TTC549 (cell line): Measurements from ENCODE around the gene TET2.

ENCODE experiments used
- FAIRE-seq: peaks from 2 replicates; lab custom pipeline; 2012; peaks lifted over from hg19 to GRCh38; lab: Jason Lieb, UNC

TET2 gene

DNA sequence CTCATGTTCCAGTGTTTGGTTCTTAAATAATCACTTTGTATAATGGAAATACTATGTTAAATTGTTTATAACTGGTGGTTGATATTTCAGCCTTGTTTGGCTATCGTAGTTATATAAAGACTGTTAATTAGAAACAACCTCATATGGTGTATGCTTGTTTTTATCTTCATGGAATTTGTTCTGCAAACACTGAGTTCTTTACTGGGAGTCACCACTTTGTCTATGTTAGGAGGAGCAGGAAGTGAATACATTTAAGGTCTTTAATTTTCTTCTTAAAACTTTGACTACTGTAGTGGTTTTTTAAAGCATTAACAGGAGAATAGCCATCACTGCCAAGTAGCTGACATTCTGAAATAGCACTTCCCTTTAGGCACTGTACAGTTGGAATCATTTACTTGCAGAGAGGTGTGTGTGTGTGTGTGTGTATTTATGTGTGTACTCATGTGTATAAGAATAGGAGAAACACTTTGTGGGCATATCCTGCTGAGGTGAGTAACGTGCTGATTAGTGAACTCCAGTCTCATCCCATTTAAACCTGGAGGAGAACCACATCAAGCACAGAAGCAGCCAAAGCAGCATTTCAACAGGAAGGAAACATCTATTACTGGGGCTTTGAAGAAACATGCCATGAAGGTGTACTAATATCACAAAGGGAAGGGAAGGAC lies 37.8 kb downstream of the TET2 start:
- FAIRE-seq, result no peak

DNA sequence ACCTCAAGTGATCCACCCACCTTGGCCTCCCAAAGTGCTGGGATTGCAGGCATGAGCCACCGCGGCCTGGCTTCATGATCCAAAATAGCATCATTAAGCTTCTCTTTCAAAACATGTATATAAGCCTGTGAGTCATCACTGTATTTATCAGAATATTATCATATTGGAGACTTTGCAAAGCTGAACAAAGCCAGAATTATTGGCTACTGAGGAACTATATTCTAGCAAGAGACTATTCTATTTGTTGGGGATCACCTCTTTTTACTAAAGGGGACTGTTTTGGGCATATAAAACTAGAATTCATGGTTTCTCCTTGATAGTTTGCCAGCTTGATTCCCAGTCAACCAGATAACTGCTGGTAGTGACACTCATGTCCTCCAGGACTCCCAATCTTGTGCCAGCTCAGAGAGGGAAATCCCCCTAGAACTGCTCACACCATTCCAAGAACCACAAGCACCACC lies 40.1 kb downstream of the TET2 start:
- FAIRE-seq, result no peak

DNA sequence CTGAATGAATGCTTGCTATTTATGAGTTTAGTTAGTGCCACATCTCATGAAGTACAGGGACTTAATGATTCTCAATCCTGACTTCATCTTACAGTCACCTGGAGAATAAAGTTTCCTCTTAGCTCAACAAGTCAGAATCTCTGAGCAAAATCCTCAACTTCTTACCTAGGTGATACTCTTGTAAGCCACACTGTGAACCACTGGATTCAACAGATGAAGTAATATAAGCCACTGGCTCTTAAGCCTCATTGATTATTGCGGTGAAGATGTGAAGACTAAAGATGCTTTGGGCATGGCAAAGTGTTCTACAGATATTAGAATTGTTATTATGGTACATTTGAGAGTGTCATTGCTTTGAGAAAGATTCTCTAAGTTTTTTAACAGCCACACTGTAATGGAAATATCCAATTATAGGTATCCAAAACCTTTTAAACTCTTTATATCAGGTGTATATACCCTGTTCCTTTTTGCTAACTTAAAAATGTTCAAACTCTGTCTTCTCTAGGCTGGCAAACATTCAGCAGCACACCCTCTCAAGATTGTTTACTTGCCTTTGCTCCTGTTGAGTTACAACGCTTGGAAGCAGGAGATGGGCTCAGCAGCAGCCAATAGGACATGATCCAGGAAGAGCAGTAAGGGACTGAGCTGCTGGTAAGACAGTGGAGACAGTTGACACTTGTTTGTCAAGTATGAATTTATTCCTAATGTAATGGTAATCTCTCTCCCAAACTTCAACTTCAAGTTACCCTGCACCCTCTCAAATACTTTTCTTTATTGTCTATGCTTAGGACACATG lies 43.4 kb downstream of the TET2 start:
- FAIRE-seq, result no peak

DNA sequence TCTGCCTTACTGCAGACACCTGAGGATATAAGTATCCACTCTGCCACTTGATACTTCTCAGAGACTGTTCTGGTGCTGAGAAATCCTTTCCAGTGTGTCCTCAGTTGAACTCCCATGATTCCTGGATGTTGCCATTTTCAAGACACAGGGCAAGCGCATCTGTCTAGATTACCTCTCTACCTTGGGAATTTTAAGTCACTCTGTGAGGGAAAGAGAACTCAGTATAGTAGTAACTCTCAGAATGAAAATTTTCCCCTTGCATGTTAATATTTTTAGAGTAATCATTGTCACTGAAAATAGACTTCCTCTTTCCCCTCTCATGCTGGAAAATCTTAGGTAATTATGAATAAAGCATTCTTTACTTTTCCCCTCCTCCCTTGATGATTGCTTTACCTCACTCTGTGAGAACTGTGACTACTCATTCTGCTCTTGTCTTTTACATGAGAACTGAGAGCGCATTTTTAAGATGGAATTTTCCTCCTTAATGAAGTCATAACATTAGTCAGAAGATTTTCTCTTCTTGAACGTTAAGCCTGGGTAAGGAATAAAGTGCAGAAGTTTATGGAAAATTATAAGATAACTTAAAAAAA lies 45.0 kb downstream of the TET2 start:
- FAIRE-seq, result no peak

DNA sequence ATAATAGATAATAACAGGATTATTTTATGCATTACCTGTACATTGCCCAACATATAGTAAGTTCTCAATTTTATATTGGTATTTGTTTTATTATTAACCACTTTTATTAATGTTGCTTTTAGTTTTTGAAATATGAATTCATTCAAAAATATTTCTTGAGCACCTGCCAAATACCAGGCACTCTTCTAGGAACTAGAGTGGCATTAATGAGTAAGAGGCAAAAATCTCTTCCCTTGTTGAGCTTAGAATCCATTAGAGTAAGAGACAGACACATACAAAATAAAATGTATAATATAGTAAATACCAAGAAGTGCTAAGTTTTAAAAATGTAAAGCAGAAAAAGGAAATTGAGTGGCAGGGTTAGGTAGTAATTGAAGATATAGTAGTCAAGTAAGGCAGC lies 45.8 kb downstream of the TET2 start:
- no peak for FAIRE-seq

DNA sequence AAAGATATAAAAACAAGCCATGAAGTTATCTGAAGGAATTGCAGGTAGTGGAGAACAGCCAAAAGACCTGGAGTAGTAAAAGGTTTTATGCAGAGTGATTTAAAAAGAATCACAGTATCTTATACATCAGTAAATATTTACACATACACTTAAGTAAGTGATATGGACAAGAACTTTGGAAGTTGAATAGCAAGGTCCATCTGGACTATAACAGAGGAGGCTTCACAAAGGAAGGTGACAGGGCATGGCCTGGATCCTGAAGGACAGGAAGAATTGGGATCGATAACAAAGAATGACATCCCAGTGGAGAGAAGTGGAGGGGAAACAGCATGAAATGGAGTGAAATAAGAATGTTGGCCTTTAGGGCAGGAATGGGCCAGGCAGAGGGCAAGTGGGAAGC lies 46.2 kb downstream of the TET2 start:
- FAIRE-seq, result no peak

DNA sequence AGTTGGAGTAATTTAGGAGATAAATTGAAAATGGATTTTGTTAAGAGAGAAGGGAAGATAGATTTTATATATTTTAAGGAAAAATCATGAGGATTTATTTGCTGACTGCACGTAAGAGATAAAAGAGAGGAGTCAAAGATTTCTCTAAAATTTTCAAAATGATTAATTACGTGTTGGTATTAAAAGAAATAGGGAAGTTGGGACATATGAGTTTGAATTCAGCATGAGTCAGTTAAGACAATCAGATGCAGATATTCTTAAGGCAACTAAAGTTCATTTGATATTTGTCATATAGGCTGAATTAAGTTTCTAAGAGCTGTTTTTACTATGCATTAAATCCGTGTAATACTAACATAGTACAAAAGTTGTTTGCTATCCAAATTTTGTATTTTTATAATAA lies 46.9 kb downstream of the TET2 start:
- no peak for FAIRE-seq

DNA sequence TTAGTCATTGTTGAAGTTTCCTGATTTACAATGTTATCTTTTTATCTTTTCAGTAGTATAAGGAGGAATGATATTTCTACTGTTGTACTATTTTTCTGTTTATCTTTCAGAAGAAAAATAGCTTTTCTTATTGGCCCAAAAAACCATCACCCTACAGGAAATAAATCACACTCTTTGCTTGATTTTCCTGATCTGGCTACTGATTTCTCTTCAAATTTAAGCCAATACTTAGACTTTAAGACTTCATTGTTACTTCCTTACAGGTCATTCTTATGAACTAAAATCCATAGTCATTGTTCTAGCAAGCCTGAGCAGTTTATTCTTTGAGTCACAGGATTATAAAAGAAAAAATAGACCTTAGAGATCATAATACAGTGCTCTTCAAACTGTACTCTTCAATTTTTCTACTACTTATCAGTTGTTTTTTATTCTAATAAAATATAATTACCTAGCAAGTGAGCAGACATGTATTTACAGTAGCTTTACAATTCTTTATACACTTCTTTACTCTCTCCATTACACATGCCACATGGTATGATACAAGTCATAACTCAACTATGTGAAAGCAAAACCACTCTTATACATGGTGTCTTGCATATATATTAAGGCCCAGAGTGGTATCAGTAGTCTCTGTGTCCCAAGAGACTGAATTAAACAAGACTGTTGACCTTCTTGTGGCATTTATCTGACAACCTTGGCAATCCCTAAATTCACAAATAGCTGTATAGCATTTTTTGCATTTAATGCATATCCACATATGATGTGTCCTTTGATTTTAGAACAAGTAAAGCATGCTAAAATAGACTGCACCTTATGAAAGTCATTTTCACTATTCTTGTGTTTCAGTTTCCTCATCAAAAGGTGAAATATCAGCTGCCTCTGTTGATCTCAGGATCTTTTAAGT lies 47.9 kb downstream of the TET2 start:
- FAIRE-seq, result no peak

DNA sequence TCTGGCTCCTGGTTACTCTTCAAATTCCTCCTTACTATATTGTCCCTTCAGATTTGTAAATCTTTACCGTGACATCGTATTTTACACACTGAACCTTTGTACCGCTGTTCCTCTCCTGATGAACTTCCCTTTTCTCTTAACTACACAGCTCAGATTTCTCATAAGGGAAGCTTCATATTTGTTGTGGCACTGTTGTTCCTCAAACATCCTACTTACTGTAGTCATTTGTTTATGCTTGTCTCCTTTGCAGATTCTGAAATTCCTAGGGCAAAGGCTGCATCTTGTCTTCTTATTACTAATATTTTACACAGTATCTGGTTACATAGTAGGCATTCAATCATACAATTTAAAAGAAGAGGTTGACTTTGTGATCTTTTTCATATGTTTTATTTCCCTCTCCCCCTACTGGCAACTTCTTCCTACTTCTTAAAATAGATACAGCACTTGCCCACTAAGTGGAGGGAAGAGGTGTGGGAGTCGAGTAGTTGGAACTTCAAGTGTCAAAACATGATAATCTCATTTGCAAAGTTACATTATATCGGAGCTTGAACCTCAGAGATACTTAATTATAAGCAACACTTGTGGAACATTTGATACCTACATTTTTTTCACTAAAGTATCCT lies 50.0 kb downstream of the TET2 start:
- no peak for FAIRE-seq

DNA sequence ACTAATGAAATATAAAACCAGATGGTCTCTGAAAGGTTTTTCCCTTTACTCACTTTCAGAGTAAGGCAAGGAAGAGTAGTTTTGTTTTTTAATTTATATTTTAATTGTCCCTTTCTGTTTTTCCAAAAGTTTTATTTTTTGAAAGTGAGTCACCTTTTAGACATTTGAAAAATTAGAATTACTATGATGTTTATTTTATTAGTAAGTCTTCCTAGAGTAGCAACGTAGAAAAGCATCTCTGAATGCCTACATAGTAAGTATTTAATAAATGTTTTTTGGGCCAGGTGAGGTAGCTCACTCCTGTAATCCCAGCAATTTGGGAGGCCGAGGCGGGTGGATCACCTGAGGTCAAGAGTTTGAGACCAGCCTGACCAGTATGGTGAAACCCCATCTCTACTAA lies 51.1 kb downstream of the TET2 start:
- FAIRE-seq, result no peak

DNA sequence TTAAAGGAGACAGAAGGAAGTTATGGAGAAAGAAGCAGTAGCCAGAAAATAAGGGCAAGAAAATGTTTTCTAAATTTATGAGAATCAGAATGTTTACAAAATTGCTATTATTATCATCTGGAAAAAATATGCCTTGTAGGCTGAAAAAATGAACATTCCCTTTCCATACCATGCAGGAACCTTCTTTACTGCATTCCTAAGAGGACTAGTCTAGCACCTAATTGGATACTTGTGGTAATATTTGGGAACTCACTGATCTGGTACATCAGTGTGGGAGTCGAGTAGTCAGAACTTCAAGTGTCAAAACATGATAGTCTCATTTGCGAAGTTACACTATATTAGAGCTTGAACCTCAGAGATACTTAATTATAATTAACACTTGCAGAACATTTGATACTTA lies 51.9 kb downstream of the TET2 start:
- no peak for FAIRE-seq

DNA sequence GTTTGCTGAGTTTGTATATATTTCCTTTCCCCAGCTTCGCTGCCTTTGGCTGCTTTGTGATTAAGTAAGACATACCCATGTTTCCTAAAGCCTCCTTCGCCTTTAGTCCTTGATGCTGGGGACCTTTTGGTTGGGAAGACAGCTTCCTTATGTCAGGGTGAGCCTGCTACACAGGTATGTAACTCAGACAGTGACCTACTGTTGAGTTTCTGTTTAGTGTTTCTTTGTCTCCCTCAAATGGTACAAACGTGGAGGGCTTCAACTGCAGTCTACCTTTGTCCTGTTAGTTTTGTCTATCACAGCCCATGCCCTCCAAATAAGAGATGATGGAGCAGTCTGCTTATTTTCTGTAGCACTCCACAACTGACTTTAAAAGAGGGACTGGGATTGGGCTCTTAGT lies 59.5 kb downstream of the TET2 start:
- FAIRE-seq, result no peak

DNA sequence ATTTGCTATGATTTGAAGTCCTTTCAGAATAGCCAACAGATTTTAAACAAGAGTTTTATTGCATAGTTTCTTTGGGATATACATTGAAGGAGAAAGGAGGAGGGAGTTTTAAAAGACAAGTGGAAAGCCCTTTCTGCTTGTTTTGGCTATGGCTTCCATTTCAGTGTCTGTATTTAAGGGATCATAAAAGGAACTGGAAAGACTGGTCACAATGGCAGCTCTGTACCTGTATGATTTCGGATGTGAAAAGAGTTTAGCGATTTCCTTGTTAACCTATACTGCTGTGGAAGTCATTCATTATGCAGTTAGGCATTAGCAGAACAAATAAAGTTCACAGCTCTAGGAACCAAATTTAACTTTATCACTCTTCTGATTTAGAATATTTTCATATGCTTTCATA lies 60.7 kb downstream of the TET2 start:
- FAIRE-seq, result no peak

DNA sequence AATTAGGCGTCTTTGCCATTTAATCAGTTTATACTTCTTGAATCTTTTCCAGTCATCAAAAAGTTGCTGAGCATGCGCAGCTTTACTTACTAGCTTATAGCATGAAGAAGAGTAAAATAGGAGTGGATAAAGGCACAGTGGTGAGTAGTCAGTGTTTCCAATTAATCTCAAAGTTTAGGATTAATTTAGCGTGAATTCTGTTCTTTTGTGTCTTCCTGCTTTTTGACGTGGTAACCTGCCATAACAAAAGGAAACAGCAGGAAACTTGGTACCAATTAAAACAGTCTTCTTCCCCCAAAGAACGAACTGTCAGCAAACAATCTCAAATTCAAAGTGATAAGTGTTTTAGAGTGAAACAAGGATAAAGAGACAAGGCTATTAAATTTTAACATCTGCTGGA lies 61.9 kb downstream of the TET2 start:
- no peak for FAIRE-seq

DNA sequence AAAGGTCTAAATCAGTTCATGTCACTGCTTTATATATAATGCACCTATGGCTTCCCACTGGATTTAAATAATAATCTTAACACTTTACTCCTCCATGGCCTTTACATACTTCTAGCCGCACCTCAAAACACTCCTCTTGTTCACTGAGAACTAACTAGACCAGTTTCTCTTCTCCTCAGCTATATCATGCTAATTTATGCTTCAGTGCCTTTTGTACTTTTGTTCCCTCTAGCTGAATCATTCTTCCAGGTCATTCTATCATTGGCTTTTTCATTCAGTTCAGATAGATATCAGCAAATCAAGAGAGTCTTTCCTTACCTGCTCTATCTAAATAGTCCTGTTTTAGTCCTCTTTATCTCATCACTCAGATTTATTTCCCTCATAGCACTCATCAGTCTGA lies 64.2 kb downstream of the TET2 start:
- no peak for FAIRE-seq

DNA sequence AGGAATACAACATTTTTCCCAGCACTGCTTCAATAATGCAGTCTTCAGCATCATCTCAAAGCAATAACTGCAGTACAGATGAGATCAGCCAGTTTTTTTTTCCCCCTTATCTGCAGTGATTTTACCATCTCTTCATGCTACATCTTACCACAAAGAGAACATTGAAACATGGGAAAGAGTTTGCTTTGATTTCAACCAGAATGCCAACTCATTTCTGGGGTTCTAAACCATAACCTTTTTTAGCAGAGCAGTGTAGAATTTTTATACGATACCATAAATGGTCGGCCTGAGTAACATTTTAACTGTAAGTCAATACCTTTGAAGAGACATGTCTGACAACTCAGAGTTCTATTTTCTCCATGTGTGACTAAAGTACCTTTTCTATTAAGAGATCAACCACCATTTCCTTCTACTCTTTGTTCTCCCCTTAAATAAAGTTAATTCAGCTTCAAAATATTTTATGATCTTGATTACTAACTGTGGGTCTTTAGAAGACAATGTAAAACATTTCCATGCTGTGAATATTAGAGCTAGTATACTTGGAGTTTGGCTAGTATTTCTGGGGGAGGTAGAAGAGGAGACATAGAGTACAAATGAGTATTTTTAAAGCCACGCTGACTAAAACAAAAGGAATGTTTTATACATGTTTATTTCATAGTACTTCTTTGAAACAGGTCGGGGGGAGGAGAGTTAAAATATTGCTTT lies 69.1 kb downstream of the TET2 start:
- no peak for FAIRE-seq

DNA sequence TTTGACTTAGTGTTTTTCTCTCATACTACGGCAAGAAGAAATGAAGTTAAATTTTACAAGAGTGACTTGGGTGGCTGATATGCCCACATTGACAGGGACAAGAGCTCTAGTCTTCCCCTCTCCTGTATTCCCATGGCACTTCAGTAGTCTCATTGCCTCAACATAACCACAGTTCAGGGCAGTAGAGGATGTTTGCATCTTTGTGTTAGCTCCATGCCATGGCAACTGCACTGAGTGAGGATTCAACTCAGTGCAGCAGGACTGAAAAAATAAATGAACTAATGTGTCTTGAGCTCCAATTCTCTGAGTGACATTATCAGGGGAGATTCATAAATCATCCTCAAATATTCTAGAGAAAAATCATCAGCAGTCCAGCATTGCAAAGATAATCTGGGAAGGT lies 78.8 kb downstream of the TET2 start:
- no peak for FAIRE-seq

DNA sequence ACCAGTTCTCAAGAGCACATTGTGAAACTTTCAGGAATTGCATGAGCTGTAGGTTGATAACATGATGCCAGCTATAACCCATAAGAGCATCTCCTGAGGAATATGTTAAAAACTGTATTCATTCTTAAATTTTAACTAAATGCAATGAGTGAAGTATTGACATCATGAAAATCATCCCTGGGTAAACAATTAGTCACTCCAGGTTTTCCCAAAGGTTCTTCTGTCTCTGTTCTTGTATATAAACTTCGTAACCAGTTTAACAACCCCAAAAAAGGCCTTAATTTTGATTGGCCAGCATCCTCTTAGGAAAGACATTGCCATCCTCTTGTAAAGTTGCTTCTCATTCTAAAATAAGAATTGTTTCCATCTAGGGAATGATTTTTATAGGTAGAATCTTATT lies 80.4 kb downstream of the TET2 start:
- FAIRE-seq, result no peak

DNA sequence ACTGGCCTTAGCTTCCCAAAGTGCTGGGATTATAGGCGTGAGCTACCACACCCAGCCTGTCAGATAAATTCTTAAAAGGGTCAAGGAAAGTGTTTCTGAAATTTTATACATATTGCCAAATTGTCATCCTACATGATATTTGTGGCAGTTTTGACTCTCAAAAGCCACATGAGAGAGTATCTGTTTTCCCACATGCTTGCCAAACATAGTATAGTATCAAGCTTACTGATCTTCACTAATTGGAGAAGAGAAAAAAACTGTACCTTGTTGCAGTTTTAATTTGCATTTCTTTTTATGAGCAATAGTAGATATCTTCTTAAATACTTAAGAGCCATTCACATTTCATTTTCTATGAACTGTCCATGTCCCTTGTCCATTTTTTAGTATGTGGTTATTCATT lies 83.6 kb downstream of the TET2 start:
- no peak for FAIRE-seq

DNA sequence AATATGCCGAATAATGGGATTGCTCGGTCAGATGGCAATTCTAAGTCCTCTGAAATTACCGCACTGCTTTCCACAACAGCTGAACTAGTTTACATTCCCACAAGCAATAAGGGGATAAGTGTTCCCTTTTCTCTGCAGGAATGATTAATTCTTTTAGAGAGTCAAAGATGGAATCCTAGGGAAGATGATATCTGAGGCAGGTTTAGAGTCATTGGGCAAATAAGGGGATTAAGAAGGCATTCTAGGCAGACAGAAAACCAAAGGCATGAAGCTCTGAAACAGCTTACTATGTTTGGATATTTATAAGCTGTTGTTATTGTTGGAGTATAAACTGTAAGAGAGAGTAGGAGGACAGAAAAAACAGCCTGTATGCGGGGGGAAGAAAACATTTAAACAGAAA lies 85.7 kb downstream of the TET2 start:
- FAIRE-seq, result no peak

DNA sequence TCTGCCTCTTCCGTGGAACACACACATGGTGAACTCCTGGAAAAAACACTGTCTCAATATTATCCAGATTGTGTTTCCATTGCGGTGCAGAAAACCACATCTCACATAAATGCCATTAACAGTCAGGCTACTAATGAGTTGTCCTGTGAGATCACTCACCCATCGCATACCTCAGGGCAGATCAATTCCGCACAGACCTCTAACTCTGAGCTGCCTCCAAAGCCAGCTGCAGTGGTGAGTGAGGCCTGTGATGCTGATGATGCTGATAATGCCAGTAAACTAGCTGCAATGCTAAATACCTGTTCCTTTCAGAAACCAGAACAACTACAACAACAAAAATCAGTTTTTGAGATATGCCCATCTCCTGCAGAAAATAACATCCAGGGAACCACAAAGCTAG lies 87.9 kb downstream of the TET2 start:
- no peak for FAIRE-seq
